ENCODE results near the gene GDF7.

Gene GDF7

DNA sequence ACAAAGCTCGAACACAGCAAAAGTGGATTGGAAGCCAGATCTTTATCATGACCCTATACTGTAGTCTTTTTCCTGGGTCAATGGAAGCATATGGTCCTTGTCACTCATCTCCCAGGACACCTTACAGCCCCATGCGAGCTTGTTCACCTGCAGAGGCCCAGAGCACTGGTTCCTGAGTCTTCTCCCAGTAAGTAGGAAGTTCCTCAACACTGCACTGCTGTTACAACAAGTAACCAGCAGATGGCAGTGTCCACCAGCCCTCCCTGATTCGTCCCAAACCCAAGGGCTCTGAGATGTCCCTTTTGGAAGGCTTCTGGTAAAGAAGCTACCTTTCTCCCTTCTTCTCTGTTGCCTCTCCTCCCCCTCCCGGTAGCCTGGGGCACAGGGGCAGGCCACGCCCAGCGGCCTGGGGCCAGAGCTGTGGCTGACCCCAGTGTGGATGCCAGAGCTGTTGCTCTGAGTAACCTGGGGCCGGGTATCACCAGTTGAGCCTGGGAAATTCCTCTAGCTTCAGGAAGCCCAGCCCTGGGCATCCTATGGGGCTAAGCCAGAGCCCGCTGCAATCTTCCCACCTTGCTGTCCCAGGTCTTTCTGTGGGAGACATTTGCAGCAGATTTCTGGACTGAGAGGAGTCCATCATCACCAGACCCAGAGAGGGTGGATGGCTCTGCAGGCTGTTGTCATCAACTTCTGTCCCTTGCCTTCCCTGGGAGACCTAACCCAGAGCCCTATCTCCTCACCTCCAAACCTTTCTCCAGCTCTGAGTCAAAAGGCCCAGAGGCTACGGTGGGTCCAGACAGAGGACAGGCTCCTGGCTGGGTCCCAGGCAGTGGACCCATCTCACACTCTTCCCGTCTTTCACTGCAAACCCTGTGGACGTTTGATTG, 5.3 kb upstream of the GDF7 start:
- DNase-seq (ENCODE audit: low spot score): peak; percentile 78

- DNase-seq (ENCODE audit: low spot score): no peak
These were observed 4.5 kb upstream of the GDF7 start for GRCh38 chr2:20662308-20662937.

DNA sequence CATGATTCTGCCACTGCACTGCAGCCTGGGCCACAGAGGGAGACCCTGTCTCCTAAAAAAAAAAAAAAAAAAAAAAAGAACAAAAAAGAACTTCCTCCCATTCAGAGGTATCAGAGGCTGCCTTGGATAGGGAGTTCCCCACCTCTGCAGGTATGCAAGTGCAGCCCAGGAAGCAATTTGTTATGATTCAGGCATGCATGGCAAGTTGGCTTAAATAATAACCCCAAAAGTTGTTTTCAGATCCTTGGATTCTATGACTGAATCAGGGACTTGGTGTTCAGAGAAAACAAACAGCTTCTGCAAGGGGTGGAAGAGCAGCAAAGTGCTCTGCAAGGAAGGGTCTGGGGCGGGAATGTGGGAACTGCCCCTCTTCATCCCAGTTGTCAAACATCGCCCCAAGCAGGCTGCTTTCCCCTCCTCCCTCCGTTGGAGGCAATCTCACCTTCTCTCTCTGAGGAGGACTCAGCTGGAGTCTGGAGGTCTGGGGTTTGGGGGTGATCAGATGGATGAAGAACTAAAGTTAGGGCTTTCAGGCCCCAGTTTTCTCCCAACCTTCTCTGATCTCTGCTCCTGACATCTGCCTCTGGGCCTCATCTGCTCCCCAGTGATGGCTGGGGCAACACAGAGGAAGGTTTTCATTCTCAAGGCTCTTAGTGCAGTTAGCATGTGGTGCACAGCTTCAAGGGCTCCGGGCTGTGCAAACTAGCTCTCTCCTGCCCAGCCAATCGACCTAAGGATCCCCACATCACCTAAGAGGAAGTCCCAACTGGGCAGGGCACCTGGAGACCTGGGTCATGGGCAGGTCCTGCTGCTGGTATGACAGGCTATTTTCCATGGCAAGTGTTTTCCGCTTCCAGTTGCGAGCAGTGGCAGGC, 3.5 kb upstream of the GDF7 start:
- DNase-seq (ENCODE audit: low spot score): no peak

GRCh38 chr2:20664071-20664390, 2.9 kb upstream of the GDF7 start:
- DNase-seq (ENCODE audit: low spot score): no peak

GRCh38 chr2:20664431-20665242, 2.3 kb upstream of the GDF7 start:
- DNase-seq (ENCODE audit: low spot score): no peak

GRCh38 chr2:20665243-20666004, 1.5 kb upstream of the GDF7 start:
- DNase-seq (ENCODE audit: low spot score): no peak

DNA sequence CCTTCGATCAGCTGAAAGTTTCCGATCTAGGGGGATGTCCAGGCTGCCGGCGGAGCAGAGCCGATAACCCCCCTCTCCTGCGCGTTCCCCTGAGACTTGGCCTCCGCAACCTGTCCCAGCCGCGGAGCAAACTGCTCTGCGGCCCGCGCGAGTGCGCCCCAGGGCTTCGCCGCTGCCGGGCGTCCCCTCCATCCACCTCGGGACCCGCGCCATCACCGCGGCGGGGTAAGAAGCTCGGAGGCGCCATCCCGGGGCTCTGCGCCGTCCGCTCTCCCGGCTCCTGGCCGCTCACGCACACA, 990 bp upstream of the GDF7 start:
- no peak for DNase-seq (ENCODE audit: low spot score)

GRCh38 chr2:20667151-20667530, 197 bp downstream of the GDF7 start:
- no peak for DNase-seq (ENCODE audit: low spot score)

GRCh38 chr2:20667531-20668401, 822 bp downstream of the GDF7 start:
- no peak for DNase-seq (ENCODE audit: low spot score)

GRCh38 chr2:20668451-20668850, 1.5 kb downstream of the GDF7 start:
- DNase-seq (ENCODE audit: low spot score): no peak

GRCh38 chr2:20668871-20669475, 2.0 kb downstream of the GDF7 start:
- no peak for DNase-seq (ENCODE audit: low spot score)

DNA sequence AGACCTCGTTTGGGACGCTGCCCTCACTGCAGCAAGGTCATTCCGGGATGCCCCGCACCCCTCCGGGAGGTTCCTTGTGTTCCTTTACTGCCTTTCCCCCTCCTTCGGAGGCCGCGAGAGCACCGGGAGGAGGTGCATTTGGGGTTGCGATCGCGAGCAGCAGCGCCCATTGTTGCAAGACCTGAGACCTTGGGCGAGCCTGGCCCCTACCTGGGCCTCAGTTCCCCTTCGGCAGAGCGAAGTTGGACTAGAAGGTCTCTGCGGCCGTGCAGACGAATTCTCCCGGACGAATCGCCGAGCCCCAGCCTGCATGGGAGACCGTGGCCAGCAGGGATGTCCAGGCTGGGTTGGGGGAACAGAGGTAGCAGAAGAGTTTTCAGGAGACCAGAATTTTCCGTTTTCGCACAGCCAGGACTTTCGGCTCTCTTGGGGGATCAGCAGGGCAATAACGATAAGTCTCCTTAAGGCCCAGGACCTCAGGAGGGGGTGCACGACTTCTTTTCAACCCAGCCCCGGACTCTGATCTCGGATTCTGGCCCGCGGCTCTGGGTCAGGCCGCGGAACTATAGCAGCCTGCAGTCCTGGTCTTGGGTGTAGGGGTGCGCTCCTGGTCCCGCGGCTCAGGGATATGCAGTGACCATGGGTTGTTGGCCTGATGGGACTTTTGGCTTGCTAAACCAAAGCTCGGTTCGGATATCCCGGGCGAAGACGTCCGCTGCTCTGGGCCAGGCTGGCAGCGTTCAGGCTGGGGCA, 2.8 kb downstream of the GDF7 start:
- DNase-seq (ENCODE audit: low spot score): no peak

GRCh38 chr2:20670315-20671035, 3.5 kb downstream of the GDF7 start:
- DNase-seq (ENCODE audit: low spot score): no peak

GRCh38 chr2:20671036-20671735, 4.2 kb downstream of the GDF7 start:
- no peak for DNase-seq (ENCODE audit: low spot score)

GRCh38 chr2:20671736-20672080, 4.8 kb downstream of the GDF7 start:
- DNase-seq (ENCODE audit: low spot score): no peak

- DNase-seq (ENCODE audit: low spot score): no peak
These were observed 5.4 kb downstream of the GDF7 start for GRCh38 chr2:20672201-20672951.

GRCh38 chr2:20673686-20674308, 6.9 kb downstream of the GDF7 start:
- no peak for DNase-seq (ENCODE audit: low spot score)
